ENCODE results near the gene CFAP43.
"Not testable (repeated sequence)": the region's sequence is repeated elsewhere in the genome, so short reads cannot be mapped to it uniquely, and the experiment has no call there.

The CFAP43 gene

DNA sequence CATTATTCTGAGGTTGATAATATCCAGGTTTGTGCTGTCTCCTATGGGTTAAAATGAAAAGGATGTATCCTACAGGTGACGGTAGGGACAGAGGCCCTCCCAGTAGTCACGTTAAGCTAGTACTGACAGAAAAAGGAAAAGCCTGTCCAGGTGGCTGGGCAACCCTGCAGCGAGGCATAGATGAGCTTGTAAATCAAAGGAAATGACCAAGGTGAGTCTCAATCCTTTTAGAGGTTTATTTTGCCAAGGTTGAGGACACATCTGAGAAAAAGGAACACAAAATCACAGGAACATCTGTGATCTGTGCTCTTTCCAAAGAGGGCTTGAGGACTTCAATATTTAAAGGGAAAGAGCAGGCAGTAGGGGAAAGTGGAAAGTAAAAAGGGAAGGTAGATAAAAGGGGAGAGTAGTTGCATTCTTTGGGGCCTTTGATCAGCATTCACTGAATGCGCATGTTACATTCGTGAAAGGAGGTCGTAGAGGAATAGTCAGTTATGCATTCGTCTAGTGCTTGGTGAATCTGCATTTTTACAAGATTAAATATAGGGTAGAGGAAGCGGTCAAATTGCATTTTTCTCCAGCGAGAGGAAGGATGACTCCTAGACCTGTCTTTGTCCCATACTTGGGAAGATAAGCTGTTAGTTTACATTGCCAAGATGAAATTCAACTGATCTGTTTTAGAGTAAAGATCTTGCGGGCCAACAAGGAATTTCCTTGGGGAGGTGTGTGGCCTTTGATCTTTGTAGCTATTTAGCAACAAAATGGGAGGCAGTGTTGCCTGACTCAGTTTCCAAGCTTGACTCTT, 21.6 kb upstream of the CFAP43 start:
- TF ChIP-seq JUND (IDR thresholded peaks at IDR 0.05; ENCODE audit: low read depth): no peak
- in situ Hi-C loops (cut with HindIII; ENCODE audit: low pct_unique_long_range_greater_than_20kb, low sequenced_read_pairs): no loop called here
- no peak for DNase-seq (ENCODE audit: low read depth in 1 of 2, low spot score in 1 of 2)

DNA sequence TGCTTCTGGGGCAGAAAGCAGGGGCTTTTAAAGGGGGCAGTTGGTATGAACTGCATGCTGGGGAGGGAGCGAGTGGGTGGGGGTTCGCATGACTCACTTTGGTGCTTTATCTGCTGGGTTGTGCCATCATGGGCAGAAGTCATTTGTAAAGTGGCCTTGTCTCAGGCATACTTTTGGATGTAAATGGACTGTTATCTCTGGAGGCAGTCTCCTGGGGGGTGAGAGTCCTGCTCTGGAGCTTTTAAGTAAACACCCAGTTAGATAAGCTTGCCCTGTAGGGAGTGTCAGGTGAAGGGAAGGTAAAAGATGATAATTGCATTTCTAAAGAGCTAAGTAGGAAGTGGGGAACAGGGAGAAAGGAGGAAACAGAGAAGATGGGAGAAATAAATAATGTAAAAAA, 20.9 kb upstream of the CFAP43 start:
- DNase-seq (ENCODE audit: low read depth in 1 of 2, low spot score in 1 of 2): no peak
- TF ChIP-seq JUND (IDR thresholded peaks at IDR 0.05; ENCODE audit: low read depth): no peak
- in situ Hi-C loops (cut with HindIII; ENCODE audit: low pct_unique_long_range_greater_than_20kb, low sequenced_read_pairs): no loop called here

DNA sequence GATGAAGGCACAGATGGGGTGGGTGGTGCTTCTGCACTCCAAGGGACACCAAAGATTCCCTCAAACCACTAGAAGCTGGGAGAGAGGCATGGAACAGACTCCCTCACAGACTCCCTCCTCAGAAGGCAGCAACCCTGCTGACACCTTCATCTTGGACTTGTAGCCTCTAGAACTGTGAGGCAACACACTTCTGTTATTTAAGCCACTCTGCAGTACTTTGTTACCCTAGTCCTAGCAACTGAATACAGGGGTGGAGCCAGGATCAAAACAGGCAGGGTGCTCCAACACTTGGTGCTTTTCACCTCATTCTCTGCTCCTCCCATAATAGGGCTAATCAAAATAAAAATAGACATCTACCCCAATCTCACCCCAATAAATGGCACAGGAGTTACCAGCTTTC, 20.2 kb upstream of the CFAP43 start:
- DNase-seq (ENCODE audit: low read depth in 1 of 2, low spot score in 1 of 2): no peak
- TF ChIP-seq JUND (IDR thresholded peaks at IDR 0.05; ENCODE audit: low read depth): no peak
- in situ Hi-C loops (cut with HindIII; ENCODE audit: low pct_unique_long_range_greater_than_20kb, low sequenced_read_pairs): no loop called here

DNA sequence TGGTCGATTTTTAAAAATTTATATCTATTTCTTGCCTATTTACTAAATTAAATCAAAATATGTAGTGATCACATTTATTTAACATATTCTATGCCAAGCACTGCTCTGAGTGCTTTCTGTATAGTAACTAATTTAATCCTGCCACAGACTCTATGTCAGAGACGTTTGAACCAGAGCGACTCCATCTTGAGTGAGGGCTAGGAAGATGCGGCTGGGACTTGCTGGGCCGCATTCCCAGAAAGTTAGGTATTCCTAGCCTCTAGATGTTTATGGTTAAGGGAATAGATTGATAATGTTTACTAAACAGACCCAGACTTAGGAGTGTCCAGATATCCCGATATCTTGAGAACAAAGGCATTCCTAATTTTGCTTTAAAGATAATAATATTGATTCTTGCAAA, 19.3 kb upstream of the CFAP43 start:
- in situ Hi-C loops (cut with HindIII; ENCODE audit: low pct_unique_long_range_greater_than_20kb, low sequenced_read_pairs): no loop called here
- DNase-seq (ENCODE audit: low read depth in 1 of 2, low spot score in 1 of 2): no peak
- no peak for TF ChIP-seq JUND (IDR thresholded peaks at IDR 0.05; ENCODE audit: low read depth)

DNA sequence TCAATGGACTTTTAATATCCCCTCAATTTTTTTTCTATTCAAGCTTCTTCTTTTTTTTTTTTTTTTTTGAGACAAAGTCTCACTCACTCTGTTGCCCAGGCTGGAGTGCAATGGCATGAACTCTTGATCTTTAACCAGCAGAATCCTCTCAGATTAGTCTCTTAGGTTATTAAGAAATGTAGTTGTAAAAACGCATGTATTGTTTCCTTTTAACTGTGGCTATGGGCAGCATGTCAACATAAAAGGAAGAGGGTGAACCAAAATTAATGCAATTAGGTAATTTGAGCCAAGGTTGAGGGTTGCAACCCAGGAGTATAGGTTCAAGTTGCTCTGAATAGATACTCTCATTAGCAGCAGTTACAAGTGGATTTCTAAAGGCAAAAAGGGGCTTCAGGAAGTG, 18.2 kb upstream of the CFAP43 start:
- no peak for DNase-seq (ENCODE audit: low read depth in 1 of 2, low spot score in 1 of 2)
- in situ Hi-C loops (cut with HindIII; ENCODE audit: low pct_unique_long_range_greater_than_20kb, low sequenced_read_pairs): no loop called here
- TF ChIP-seq JUND (IDR thresholded peaks at IDR 0.05; ENCODE audit: low read depth): no peak

DNA sequence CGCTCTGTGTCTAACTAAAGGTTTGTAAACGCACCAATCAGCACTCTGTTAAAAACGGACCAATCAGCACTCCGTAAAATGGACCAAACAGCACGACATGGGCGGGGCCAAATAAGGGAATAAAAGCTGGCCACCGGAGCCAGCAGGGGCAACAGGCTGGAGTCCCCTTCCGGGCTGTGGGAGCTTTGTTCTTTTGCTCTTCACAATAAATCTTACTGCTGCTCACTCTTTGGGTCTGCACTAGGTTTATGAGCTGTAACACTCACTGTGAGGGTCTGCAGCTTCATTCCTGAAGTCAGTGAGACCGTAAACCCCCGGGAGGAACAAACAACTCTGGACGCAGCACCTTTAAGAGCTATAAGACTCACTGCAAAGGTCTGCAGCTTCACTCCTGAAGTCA, 16.8 kb upstream of the CFAP43 start:
- in situ Hi-C loops (cut with HindIII; ENCODE audit: low pct_unique_long_range_greater_than_20kb, low sequenced_read_pairs); DNase-seq (ENCODE audit: low read depth in 1 of 2, low spot score in 1 of 2): not testable (repeated sequence)

DNA sequence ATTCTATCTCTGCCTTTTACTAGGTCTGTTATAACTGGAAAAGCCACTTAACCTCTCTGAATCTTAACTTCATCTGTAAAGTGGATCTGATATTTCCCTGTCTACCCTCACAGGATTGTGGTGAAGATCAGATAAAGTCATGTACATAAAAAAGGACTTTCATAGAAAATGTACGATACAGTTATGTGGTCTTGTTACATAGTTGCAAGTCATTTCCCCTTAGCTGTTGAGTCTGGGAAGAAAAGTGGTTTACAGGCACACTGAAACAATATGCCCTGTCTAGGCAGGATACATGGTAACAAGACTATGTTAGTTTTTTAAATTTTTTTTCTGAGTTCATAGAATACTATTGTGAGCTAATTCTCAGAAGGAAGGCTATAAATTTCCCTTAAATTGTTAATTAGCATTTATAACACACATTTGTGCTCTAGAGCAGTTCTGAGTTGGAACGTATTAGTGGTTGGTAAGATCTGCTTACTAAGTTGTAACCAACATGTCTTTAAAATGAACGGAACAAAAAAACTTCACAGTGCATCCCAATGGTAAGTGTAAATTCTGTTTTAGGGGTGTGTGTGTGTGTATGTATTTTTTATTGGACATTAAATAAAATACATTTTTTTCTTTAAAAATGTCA, 15.5 kb upstream of the CFAP43 start:
- DNase-seq (ENCODE audit: low read depth in 1 of 2, low spot score in 1 of 2): no peak
- in situ Hi-C loops (cut with HindIII; ENCODE audit: low pct_unique_long_range_greater_than_20kb, low sequenced_read_pairs): no loop called here
- no peak for TF ChIP-seq JUND (IDR thresholded peaks at IDR 0.05; ENCODE audit: low read depth)

DNA sequence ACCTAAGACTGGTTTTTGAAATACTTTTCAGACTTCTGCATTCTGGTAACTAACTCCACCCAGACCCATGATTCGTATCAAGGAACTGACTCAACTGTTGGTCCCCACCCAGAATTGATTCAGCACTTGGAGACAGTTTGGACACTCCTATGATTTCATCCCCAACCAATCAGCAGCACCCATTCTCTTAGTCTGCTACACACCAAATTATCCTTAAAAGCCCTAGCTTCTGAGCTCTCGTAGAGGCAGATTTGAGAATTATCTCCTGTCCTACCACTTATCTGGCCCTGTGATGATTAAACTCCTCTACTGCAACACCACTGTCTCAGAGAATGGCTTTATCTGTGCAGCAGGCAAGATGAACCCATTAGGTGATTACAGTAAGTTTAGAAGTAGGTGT, 14.8 kb upstream of the CFAP43 start:
- no peak for TF ChIP-seq JUND (IDR thresholded peaks at IDR 0.05; ENCODE audit: low read depth)
- no peak for DNase-seq (ENCODE audit: low read depth in 1 of 2, low spot score in 1 of 2)
- in situ Hi-C loops (cut with HindIII; ENCODE audit: low pct_unique_long_range_greater_than_20kb, low sequenced_read_pairs): no loop called here

DNA sequence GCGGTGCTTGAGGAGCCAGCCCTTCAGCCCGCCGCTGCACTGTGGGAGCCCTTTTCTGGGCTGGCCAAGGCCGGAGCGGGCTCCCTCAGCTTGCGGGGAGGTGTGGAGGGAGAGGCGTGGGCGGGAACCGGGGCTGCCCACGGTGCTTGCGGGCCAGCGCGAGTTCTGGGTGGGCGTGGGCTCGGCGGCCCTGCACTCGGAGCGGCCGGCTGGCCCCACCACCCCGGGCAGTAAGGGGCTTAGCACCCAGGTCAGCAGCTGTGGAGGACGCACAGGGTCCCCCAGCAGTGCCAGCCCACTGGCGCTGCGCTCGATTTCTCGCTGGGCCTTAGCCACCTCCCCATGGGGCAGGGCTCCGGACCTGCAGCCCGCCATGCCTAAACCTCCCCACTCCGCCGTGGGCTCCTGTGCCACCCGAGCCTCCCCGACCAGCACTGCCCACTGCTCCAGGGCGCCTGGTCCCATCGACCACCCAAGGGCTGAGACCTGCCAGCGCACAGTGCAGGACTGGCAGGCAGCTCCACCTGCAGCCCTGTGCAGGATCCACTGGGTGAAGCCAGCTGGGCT, 13.0 kb upstream of the CFAP43 start:
- no peak for TF ChIP-seq JUND (IDR thresholded peaks at IDR 0.05; ENCODE audit: low read depth)
- in situ Hi-C loops (cut with HindIII; ENCODE audit: low pct_unique_long_range_greater_than_20kb, low sequenced_read_pairs): no loop called here
- DNase-seq (ENCODE audit: low read depth in 1 of 2, low spot score in 1 of 2): no peak

DNA sequence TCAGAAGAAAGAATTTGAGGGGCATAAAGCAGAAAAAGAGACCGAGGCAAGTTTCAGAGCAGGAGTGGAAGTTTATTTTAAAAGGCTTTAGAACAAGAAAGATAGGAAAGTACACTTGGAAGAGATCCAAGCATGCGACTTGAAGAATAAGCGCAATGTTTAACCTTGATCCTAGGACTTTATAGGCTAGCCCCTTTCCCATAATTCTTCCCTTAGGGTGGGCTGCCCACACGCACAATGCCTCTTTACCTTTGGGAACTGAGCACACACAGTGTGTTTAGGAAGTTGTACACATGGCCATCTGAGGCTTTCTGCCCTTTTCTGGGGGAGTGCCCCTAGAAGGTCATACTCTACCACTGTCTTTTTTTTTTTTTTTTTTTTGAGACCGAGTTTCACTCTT, 11.3 kb upstream of the CFAP43 start:
- in situ Hi-C loops (cut with HindIII; ENCODE audit: low pct_unique_long_range_greater_than_20kb, low sequenced_read_pairs): no loop called here
- TF ChIP-seq JUND (IDR thresholded peaks at IDR 0.05; ENCODE audit: low read depth): no peak
- DNase-seq (ENCODE audit: low read depth in 1 of 2, low spot score in 1 of 2): no peak

DNA sequence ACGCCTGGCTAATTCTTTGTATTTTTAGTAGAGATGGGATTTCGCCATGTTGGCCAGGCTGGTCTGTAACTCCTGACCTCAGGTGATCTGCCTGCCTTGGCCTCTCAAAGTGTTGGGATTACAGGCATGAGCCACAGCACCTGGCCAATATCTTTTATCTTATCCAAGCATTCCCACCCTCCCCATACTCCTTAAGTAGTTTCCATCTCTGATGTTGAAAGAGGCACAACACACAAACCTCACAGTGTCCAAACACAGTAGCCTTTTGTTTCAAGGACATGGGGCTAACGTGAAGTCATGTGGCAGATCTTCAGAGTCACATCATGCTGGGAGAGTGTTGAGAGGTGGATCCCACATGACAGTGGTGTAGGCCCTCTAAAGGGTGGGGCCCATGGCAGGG, 10.8 kb upstream of the CFAP43 start:
- DNase-seq (ENCODE audit: low read depth in 1 of 2, low spot score in 1 of 2); in situ Hi-C loops (cut with HindIII; ENCODE audit: low pct_unique_long_range_greater_than_20kb, low sequenced_read_pairs): not testable (repeated sequence)

DNA sequence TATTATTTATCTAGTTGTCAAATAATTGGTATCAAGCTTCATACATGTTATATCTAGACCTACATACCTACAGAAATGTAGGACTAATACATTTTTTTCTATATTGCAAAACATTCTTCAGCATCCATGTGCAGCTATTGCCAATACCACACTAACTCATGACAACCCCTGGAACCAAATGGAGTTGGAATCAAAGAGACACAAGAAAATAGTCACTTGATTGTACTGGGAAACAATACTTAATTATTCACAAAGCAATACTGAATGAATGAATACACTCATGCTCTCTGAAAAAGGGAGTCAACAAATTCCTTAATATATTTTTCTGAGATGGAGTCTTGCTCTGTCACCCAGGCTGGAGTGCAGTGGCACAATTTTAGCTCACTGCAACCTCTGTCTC, 10.4 kb upstream of the CFAP43 start:
- no peak for DNase-seq (ENCODE audit: low read depth in 1 of 2, low spot score in 1 of 2)
- no peak for TF ChIP-seq JUND (IDR thresholded peaks at IDR 0.05; ENCODE audit: low read depth)
- in situ Hi-C loops (cut with HindIII; ENCODE audit: low pct_unique_long_range_greater_than_20kb, low sequenced_read_pairs): no loop called here

DNA sequence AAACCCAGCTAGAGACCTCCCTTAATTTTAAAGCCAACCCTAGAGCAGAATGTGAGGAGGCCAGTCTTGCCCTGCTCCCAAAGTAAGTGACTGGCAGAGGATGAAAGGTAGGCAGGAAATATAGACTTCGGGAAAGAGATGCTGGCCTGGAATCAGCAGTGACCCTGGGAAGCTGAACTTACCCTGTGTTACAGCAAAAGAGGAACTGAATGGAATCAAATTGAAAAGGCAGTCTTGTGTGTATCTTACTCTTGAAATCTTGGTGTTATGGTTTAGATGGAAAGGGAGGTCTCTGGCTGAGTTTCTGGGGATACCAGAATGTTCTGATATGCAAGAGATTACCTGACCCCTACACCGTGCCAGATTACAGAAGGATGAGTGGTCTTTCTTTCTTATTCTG, 7.9 kb upstream of the CFAP43 start:
- no peak for TF ChIP-seq JUND (IDR thresholded peaks at IDR 0.05; ENCODE audit: low read depth)
- no peak for DNase-seq (ENCODE audit: low read depth in 1 of 2, low spot score in 1 of 2)
- in situ Hi-C loops (cut with HindIII; ENCODE audit: low pct_unique_long_range_greater_than_20kb, low sequenced_read_pairs): no loop called here
